IPS DF 6.9 (cell line): Measurements from ENCODE around the gene THOC1.
"Not testable (repeated sequence)": the region's sequence is repeated elsewhere in the genome, so short reads cannot be mapped to it uniquely, and the experiment has no call there.

Experiments used
- DNase-seq: peaks from one replicate; pipeline ENCODE4 v3.0.0-alpha.2; 2013; ENCODE audit warnings: low read depth, low spot score
- H3K27ac ChIP-seq: one replicate; pipeline ENCODE4 v1.5.1; 2013; ENCODE audit warnings: low read length, control low read depth
- H3K27me3 ChIP-seq: 2 replicates; pipeline ENCODE4 v1.6.1; 2013; ENCODE audit warnings: mild to moderate bottlenecking, low read length; ENCODE audit not compliant: control insufficient read depth, insufficient read depth
- H3K36me3 ChIP-seq: 2 replicates; pipeline ENCODE4 v1.6.1; 2013; ENCODE audit warnings: low read length; ENCODE audit not compliant: control insufficient read depth, insufficient read depth
- H3K4me1 ChIP-seq: 2 replicates; pipeline ENCODE4 v1.6.1; 2013; ENCODE audit warnings: low read length; ENCODE audit not compliant: control insufficient read depth, insufficient read depth
- H3K4me3 ChIP-seq: 2 replicates; pipeline ENCODE4 v1.5.1; 2013; ENCODE audit warnings: mild to moderate bottlenecking, low read length
- H3K9me3 ChIP-seq: 2 replicates; pipeline ENCODE4 v1.6.1; 2013; ENCODE audit warnings: low read length, inconsistent platforms; ENCODE audit not compliant: control insufficient read depth, insufficient read depth
- WGBS: extraction: QIAGEN DNeasy Blood & Tissue Kit; methylation state at CpG from one replicate; pipeline ENCODE4 v1.1.7; 2013; ENCODE audit warnings: mixed read lengths, missing lambda C conversion rate; ENCODE audit not compliant: insufficient read length, insufficient coverage; 5-methylcytosine and 5-hydroxymethylcytosine counted together

The THOC1 gene, protein sequence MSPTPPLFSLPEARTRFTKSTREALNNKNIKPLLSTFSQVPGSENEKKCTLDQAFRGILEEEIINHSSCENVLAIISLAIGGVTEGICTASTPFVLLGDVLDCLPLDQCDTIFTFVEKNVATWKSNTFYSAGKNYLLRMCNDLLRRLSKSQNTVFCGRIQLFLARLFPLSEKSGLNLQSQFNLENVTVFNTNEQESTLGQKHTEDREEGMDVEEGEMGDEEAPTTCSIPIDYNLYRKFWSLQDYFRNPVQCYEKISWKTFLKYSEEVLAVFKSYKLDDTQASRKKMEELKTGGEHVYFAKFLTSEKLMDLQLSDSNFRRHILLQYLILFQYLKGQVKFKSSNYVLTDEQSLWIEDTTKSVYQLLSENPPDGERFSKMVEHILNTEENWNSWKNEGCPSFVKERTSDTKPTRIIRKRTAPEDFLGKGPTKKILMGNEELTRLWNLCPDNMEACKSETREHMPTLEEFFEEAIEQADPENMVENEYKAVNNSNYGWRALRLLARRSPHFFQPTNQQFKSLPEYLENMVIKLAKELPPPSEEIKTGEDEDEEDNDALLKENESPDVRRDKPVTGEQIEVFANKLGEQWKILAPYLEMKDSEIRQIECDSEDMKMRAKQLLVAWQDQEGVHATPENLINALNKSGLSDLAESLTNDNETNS

DNA sequence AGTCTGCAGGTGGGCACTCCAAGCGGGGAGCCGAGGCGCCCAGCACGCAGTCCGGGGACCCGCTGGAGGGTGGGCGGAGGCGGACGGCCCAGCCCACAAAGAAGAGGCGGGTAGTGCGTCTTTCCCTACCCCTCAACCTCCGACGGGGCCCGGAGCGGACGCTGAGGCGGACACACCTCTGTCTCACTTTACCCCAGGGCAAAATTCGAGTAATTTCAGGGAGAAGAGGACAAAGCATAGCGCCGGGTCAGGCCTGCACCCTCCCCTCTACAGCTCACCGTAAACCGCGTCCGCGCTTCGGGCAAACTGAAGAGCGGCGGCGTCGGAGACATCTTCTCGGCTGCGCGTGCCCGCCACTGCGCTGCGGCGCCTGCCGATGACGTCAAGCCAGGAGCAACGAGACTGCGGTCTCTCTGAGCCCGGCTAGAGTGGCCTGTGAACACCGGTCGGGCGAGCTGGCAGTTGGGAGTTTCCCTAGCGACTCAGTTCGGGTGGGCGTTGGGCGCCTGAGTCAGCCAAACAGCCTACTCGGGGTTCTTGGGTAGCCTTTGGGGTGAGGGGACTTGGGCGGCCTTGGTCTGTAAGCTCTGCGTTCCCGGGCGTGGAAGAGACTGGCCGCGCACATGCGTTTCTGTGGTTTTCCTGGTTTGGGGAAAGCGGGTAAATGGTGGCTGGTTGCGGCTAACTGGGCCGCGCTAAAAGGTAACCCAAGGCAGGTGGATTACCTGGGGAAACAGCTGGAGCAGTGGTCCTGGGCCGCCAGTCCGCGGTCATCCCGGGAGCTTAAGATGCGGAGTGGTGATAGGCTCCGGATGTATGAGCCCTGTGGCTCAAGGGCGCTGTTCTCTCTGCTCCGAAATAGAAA, at the start of gene THOC1:
THOC1 (minus strand) TSS at position 360 of the 865 bp plus-strand sequence; CDS start at position 332, 28 bp downstream.
- Histone ChIP-seq H3K36me3 (peaks cover 3% of the 10 kb centered on the region; the same call in 1 of the 2 replicates), H3K27me3 (no peaks in the 10 kb centered on the region), H3K4me3 (peak within 1 kb of the TSS; percentile 87; the same call in 1 of the 2 replicates), H3K27ac (no peak within 1 kb of the TSS), H3K4me1 (no peaks in the 10 kb centered on the region; the same call in 1 of the 2 replicates), H3K9me3 (no peaks in the 10 kb centered on the region)
- DNase-seq = peak; percentile 79
- WGBS = no CpG with 5 or more reads among the region's 69 CpGs

DNA sequence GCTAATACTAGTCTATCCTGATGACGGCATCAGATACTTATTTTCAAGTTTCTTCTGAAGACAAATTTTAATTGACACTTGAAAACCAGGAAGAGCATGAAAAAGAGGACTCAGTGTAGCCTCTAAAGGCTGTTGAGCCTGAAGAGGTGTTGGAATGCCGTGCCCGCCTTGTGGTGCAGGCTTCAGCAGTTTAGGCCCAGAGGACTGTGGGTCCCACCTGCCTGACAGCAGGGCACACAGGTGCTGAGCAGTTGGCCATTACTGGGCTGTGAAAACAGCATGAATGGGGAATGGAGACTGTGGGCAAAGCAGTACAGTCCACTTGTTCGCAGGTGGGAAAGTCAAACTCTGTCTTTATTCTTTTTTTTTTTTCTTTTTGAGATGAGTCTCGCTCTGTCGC, 49.8 kb upstream of the THOC1 start:
- no CpG with 5 or more reads among the region's 6 CpGs for WGBS
- H3K9me3 ChIP-seq = no peaks in the 10 kb centered on the region
- H3K4me3 ChIP-seq = no peak overlapping the region
- no peaks in the 10 kb centered on the region for H3K4me1 ChIP-seq
- no peak overlapping the region for H3K27ac ChIP-seq
- no peaks in the 10 kb centered on the region for H3K36me3 ChIP-seq
- no peaks in the 10 kb centered on the region for H3K27me3 ChIP-seq
- DNase-seq = no peak

DNA sequence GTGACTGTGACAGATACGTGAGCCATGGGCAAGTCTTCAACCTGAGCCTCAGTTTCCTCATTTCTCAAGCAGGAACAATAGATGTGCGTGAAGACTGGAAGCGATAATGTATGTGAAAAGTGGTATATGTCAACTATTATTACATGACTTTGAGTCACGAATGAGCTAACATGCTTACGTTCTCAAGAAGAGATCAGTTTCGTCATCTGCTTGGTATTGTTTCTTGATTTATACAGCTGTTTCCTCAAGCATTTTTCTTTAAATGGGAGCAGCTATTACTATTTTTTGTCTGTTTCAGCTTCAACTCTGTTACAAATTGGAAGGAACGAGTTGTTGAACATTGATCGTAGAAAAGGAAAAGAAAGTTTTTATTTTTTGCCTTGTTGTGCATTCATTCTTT, 48.5 kb upstream of the THOC1 start:
- H3K4me3 ChIP-seq = no peak overlapping the region
- H3K9me3 ChIP-seq = no peaks in the 10 kb centered on the region
- H3K27me3 ChIP-seq = no peaks in the 10 kb centered on the region
- no CpG with 5 or more reads among the region's 8 CpGs for WGBS
- H3K27ac ChIP-seq = no peak overlapping the region
- H3K4me1 ChIP-seq = no peaks in the 10 kb centered on the region
- DNase-seq = no peak
- no peaks in the 10 kb centered on the region for H3K36me3 ChIP-seq

DNA sequence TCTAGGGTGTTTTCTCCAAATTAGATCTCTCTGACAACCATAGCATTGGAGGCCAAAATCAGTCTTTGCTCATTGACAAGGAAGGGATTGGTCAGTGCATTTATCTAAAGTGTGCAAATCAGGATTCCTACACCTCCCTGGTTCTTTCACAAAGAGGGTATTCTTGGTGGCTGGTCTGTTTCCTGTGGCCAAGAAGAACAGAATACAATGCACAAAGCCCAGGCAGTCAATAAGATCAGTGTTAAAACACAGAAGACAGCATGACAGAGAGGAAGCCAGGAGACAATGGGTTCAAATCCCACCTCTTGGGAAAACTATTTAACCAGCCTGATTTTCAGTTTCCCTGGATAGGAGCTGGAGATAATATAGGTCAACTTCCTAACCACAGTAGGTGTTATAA, 46.1 kb upstream of the THOC1 start:
- no peak for DNase-seq
- no peaks in the 10 kb centered on the region for H3K4me1 ChIP-seq
- H3K27ac ChIP-seq = no peak overlapping the region
- H3K27me3 ChIP-seq = no peaks in the 10 kb centered on the region
- H3K36me3 ChIP-seq = no peaks in the 10 kb centered on the region
- H3K4me3 ChIP-seq = no peak overlapping the region
- H3K9me3 ChIP-seq = no peaks in the 10 kb centered on the region

DNA sequence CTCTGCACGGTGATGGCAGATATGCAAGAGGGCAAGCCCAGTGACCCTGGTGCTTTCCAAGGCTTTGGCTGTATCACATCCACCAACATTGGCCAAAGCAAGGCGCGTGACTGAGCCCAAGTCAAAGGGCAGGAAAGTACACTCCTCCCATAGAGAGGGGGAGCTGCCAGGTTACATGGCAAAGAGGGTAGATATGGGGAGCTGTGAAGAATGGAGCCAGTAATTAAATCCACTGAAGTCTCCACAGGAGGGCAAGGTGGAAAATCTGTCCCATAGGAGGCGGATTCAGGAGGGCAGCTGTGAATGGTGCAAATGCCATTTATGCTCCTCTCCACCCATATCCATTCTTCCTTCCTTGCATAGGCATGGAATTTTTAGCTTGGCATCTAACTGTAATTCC, 44.6 kb upstream of the THOC1 start:
- Histone ChIP-seq H3K4me3 (no peak overlapping the region), H3K27ac (no peak overlapping the region), H3K4me1 (no peaks in the 10 kb centered on the region), H3K36me3 (no peaks in the 10 kb centered on the region), H3K27me3 (no peaks in the 10 kb centered on the region), H3K9me3 (no peaks in the 10 kb centered on the region)
- no CpG with 5 or more reads among the region's 4 CpGs for WGBS
- DNase-seq = no peak

DNA sequence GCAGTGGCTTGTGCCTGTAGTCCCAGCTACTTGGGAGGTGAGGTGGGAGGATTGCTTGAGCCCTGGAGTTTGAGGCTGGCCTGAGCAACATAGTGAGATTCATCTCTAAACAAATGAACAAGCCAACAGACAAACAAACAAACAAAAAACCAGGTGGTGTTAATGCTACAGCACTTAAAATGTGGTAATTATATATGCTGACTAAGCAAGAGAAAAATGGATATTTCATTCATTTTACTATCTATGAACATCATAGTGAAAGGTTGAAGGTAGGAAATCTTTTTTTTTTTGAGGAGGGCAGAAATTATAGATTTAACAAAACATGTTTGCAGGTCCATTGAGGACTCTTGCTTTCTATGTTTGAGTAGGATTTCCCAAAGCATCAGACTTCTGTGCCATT, 42.2 kb upstream of the THOC1 start:
- Histone ChIP-seq H3K27ac (no peak overlapping the region), H3K9me3 (no peaks in the 10 kb centered on the region), H3K4me1 (peaks cover 3% of the 10 kb centered on the region; the same call in 1 of the 2 replicates), H3K27me3 (no peaks in the 10 kb centered on the region), H3K36me3 (no peaks in the 10 kb centered on the region), H3K4me3 (no peak overlapping the region)
- no peak for DNase-seq

DNA sequence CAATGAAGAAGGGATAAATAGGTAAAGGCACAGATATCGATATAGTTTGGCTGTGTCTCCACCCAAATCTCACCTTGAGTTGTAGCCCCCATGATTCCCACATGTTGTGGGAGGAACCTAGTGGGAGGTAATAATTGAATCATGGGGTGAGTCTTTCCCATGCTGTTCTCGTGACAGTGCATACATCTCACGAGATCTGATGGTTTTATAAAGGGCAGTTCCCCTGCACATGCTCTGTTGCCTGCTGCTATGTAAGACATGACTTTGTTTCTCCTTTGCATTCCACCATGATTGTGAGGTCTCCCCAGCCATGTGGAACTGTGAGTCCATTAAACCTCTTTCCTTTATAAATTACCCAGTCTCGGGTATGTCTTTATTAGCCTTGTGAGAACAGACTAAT, 40.2 kb upstream of the THOC1 start:
- H3K27ac ChIP-seq, DNase-seq, H3K36me3 ChIP-seq, H3K4me3 ChIP-seq, H3K27me3 ChIP-seq, H3K9me3 ChIP-seq, H3K4me1 ChIP-seq: not testable (repeated sequence)
- no CpG with 5 or more reads among the region's 4 CpGs for WGBS

DNA sequence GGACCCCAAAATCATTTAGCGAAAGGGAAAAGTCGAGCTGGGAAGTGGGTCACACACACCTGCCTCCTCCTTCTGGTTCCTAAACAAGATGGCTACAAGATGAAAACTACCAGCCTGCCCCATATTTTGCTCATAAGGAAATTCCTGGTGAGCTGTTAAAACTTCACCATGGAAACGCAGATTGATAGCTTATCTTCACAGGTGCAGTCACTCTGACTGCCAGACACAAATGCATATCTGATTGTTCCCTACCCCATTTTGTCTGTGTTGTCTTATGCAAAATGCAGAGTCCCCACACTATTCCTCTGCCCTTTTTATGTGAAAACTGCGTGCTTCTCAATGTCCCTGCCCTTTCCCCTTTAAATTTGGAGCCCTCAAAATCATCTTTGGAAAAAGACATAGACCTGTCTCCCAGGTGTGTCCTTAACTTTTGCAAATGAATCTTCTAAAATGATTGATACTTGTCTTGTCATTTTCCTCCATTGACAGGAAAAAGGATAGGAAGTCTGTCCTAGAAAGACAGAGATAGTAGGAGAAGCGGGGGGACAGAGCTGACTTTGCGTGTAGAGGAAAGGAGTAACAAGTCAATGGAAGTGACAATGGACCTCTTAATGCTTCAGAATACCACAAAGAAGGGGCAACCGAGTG, 38.9 kb upstream of the THOC1 start:
- H3K36me3 ChIP-seq = no peaks in the 10 kb centered on the region
- no peak for DNase-seq
- no CpG with 5 or more reads among the region's 7 CpGs for WGBS
- no peaks in the 10 kb centered on the region for H3K9me3 ChIP-seq
- H3K27me3 ChIP-seq = no peaks in the 10 kb centered on the region
- no peak overlapping the region for H3K27ac ChIP-seq
- H3K4me3 ChIP-seq = no peak overlapping the region
- H3K4me1 ChIP-seq = peaks cover 3% of the 10 kb centered on the region; the same call in 1 of the 2 replicates

DNA sequence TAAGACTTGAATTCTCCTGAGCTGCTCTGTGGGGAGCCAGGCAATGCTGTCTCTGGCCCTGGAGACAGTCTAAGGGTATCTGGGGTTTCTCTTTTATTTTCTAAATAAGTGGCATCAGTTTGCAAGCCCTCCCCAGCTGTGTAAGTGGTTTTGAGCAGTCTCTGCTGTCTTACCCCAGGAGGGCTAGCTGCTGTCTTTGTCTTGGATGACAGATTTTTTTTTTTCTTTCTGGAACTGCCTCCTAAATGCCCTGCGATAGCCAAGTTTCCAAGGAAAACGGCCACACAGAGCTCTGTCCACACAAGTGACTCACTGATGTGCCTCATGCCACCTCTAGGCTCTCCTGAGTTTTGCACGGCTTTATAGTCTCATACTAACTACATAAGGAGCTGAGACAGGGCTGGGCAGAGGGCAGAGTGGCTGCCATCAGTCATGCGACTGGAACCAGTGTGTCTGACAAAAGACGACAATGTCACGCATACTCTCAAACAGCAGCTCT, 37.2 kb upstream of the THOC1 start:
- no CpG with 5 or more reads among the region's 6 CpGs for WGBS
- H3K27me3 ChIP-seq = no peaks in the 10 kb centered on the region

DNA sequence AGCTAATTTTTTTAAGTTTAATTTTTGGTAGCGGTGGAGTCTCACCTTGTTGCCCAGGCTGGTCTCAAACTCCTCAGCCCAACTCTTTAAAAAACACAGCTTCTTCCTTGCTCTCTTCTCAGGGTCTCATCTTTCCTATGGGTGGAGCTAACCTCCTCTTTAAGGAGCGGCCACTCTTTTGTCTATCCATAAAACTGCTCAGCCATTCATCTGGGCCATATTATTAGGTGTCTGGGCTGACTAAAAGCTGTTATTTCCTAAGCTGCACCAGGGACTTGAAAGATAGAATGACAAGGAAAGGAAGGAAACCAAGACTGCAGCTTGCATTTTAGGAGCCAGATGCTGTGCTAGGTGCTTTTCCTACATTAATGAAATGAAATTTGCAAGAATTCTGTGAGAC, 35.8 kb upstream of the THOC1 start:
- no CpG with 5 or more reads among the region's 2 CpGs for WGBS
- Histone ChIP-seq H3K27me3 (no peaks in the 10 kb centered on the region), H3K36me3 (no peaks in the 10 kb centered on the region), H3K27ac (no peak overlapping the region), H3K9me3 (no peaks in the 10 kb centered on the region), H3K4me3 (no peak overlapping the region), H3K4me1 (peaks cover 3% of the 10 kb centered on the region; the same call in 1 of the 2 replicates)
- DNase-seq = no peak

More for the DNA sequence above, 37.2 kb upstream of the THOC1 start:
- Histone ChIP-seq H3K36me3 (no peaks in the 10 kb centered on the region), H3K27ac (no peak overlapping the region), H3K4me1 (peaks cover 3% of the 10 kb centered on the region; the same call in 1 of the 2 replicates), H3K4me3 (no peak overlapping the region), H3K9me3 (no peaks in the 10 kb centered on the region)
- no peak for DNase-seq
